GM12865 (cell line): ENCODE measurements around the gene LNP1.

Experiments used
- DNase-seq: peaks from one replicate; pipeline ENCODE4 v3.0.0; 2010; ENCODE audit warnings: low read depth
- H3K4me3 ChIP-seq: 2 replicates; pipeline ENCODE4 v1.5.1; 2011; ENCODE audit warnings: mild to moderate bottlenecking, low read depth, low read length, control low read depth
- TF ChIP-seq, protein P1 (sequence below): IDR thresholded peaks from 2 replicates; pipeline ENCODE4 v1.5.1; 2011; ENCODE audit warnings: low read length, control low read depth, low read depth, inconsistent platforms; ENCODE audit not compliant: insufficient read depth; ENCODE audit errors: missing control alignments

Gene LNP1

DNA sequence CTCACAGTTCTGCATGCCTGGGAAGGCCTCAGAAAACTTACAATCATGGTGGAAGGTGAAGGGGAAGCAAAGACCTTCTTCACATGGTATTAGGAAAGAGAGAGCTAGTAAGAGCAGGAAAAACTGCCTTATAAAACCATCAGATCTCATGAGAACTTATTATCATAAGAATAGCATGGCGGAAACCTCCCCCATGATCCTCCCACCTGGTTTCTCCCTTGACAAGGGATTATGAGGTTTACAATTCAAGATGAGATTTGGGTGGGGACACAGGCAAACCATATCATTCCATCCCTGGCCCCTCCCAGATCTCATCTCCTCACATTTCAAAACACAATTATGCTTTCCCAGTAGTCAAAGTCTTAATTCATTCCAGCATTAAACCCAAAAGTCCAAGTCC lies 56.5 kb downstream of the LNP1 start:
- H3K4me3 ChIP-seq: no peak overlapping the region
- TF ChIP-seq, protein P1, sequence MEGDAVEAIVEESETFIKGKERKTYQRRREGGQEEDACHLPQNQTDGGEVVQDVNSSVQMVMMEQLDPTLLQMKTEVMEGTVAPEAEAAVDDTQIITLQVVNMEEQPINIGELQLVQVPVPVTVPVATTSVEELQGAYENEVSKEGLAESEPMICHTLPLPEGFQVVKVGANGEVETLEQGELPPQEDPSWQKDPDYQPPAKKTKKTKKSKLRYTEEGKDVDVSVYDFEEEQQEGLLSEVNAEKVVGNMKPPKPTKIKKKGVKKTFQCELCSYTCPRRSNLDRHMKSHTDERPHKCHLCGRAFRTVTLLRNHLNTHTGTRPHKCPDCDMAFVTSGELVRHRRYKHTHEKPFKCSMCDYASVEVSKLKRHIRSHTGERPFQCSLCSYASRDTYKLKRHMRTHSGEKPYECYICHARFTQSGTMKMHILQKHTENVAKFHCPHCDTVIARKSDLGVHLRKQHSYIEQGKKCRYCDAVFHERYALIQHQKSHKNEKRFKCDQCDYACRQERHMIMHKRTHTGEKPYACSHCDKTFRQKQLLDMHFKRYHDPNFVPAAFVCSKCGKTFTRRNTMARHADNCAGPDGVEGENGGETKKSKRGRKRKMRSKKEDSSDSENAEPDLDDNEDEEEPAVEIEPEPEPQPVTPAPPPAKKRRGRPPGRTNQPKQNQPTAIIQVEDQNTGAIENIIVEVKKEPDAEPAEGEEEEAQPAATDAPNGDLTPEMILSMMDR: no peak
- DNase-seq: no peak

DNA sequence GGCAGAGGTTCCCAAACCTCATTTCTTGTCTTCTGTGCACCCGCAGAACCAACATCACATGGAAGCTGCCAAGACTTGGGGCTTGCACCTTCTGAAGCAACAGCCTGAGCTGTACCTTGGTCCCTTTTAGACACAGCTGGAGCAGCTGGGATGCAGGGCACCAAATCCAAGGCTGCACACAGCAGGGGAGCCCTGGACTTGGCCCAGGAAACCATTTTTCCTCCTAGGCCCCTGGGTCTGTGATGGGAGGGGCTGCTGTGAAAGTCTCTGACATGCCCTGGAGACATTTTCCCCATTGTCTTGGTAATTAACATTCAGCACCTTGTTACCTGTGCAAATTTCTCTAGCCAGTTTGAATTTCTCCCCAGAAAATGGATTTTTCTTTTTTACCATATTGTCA lies 57.5 kb downstream of the LNP1 start:
- no peak for DNase-seq
- H3K4me3 ChIP-seq: no peak overlapping the region
- TF ChIP-seq, protein P1: no peak

DNA sequence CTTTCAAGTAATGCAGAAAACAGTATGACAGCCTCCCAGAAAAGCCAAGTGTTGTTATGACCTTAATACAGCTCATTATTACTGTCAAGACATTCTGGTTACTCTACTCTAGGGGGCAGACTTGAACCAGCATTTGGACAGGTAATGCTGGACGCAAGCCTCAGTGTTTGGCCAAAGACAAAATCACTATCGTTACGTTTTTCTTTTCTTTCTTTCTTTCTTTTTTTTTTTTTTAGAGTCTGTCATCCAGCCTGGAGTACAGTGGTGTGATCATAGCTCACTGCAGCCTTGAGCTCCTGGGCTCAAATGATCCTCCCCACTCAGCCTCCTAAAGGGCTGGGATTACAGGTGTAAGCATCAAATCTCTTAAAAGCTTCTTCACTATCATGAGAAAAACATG lies 61.7 kb downstream of the LNP1 start:
- TF ChIP-seq, protein P1: peak; percentile 62

DNA sequence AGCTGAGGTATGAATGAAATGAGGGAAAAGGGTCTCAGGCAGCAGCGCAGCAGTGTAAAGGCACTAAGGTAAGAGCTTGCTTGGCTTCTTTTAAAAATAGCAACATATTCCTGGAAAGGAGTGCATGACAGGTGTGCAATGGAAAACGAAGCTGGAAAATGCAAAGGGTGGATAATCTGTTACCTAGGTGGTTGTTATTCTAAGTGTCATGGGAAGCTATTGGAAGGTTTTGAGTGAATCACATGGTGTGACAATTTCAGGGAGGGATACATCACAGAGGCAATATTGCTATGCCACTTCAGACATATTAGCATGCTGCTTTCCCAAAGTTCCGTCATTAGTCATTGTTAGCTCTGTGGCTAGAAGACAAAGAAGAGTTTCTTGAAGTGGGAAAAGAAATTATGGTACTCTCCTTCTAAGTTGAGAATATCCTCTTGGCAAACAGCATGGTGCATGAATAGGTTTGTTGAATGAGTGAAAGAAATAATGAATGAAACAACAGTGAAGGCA lies 62.4 kb downstream of the LNP1 start:
- no peak overlapping the region for H3K4me3 ChIP-seq
- no peak for DNase-seq
- TF ChIP-seq, protein P1: no peak

More for the DNA sequence above, 61.7 kb downstream of the LNP1 start:
- H3K4me3 ChIP-seq: no peak overlapping the region
- peak; percentile 76 for DNase-seq

DNA sequence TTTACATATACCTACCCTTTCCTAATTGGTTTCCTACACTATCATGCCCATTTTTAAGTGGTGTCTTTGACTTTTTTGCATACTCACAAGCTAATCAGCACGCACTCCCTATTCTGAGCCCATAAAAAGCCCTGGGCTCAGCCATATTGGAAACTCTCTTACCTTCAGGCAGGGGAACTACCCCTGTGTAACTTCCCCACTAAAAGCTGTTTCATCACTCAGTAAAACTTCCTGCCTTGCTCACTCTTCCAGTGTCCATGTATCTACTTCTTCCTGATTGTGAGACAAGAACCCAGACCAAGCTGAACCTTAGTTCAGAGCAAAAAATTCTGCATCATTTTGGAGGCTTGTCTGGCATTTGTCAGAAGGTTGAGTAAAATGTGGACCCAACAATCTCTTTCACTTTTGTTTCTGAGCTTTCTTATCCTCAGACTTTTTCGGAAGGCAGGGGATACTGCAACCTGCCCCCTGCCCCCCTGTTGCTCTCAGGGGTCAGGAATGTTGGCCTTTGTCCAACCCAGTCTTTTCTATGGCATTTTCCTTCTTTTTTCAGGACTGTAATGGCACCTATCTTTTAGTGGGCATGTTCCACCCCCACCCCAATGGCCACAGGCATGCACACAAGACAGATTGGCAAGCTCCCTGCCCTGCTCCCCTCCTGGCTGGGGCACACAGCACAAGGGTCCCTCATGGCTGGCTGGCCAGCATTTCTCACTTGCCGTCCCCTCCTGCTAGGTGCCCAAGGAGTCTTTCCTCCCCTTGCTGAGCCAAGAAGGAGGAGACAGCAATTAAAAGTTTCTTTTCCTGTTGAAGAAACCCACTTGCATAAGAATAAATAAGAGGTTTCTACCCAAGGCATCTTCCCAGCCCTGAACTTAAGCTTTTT lies 64.8 kb downstream of the LNP1 start:
- TF ChIP-seq, protein P1: no peak
- H3K4me3 ChIP-seq: no peak overlapping the region
- peak; percentile 30 for DNase-seq

DNA sequence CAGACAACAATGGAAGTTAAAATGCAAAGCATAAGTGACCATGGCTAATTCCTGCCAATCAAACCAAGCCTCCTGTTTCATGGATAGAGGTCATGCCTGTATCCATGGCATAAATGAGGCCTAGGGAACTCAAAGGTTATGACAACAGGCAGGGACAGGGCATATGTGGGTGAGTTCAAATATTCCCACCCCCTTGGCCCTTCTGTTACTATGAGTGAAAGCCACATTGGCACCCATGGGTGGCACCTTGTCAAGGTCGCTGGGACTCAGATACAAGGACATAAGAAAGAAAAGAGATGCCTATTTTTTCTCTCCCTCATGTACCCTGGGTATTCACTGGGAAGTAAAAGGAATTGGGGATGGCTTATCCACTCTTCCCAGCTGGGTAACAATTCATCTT lies 65.8 kb downstream of the LNP1 start:
- TF ChIP-seq, protein P1: no peak
- no peak for DNase-seq
- no peak overlapping the region for H3K4me3 ChIP-seq

DNA sequence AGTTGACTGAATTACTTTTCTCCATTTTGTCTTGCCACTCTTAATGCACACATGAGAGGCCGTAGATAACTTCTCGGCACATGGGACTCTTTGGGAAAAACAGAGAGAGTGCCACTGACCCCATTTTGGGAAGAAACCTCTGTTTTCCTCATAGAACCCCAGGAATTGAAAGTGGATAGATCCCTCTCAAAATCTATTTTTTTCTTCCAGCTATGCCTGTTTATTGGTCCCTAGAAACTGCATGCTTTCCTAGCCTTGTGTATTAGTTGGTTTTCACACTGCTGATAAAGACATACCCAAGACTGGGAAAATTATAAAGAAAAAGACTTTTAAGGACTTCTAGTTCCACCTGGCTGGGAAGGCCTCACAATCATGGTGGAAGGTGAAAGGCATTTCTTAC lies 67.3 kb downstream of the LNP1 start:
- no peak for DNase-seq
- H3K4me3 ChIP-seq: no peak overlapping the region
- TF ChIP-seq, protein P1: no peak
